HepG2 (cell line): ENCODE results near the gene FANK1.

Experiments used
- BRD4 ChIP-seq: sonication (generic); formaldehyde crosslinking; IDR thresholded peaks from 2 replicates; pipeline ENCODE4 v1.4.0; 2020; ENCODE audit warnings: missing genetic modification reagents
- CENPX ChIP-seq: sonication (generic); formaldehyde crosslinking; IDR thresholded peaks from 2 replicates; pipeline ENCODE4 v1.9.0; 2021; ENCODE audit warnings: mild to moderate bottlenecking, missing genetic modification reagents, moderate library complexity
- KAT8 ChIP-seq: IDR thresholded peaks from 2 replicates; pipeline ENCODE4 v1.6.1; 2016; ENCODE audit warnings: missing genetic modification reagents, missing compliant biosample characterization
- KLF6 ChIP-seq: IDR thresholded peaks from 2 replicates; pipeline ENCODE4 v1.8.0; 2016; ENCODE audit warnings: missing biosample characterization, missing genetic modification reagents
- NFE2 ChIP-seq: sonication (generic); formaldehyde crosslinking; IDR thresholded peaks from 2 replicates; pipeline ENCODE4 v1.4.0; 2020; ENCODE audit warnings: missing genetic modification reagents
- RAD21 ChIP-seq: fragments of 450-650 bp; formaldehyde crosslinking; IDR thresholded peaks from 2 replicates; pipeline ENCODE4 v1.5.0; 2020; ENCODE audit warnings: mild to moderate bottlenecking
- ZNF660 ChIP-seq: sonication (generic); formaldehyde crosslinking; IDR thresholded peaks from 2 replicates; pipeline ENCODE4 v1.5.1; 2020; ENCODE audit warnings: mild to moderate bottlenecking, low read depth, missing genetic modification reagents, borderline replicate concordance

DNA sequence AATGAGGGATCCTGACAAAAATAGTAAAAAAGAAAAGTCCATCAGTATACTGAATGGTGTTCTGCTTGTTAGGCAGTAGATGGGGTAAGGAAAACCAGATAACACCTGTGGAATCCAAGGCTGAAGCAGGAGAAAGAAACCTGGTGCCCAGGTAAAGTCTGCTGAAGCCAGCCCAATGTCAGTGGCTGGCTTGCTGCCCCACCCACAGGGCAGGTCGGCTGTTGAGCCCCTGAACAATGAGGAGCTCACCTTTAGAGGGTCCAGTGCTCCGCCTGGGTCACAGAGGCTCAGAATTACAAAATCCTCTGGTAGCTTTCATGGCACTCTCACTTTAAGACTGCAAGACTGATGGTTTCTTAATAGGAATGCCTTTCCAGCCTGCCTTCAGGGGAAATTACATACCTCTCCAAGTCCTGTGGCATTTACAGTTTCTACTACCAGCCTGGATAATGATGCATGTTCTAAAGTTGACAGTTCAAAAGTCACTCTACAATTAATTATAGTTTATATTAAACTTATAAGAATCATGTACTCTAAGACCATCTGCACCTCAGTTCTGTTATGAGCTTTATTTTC lies 39.1 kb upstream of the FANK1 start:
- no peak for TF ChIP-seq NFE2 (CRISPR knock-in tag)
- no peak for TF ChIP-seq ZNF660 (CRISPR knock-in tag)
- no peak for TF ChIP-seq RAD21
- no peak for TF ChIP-seq BRD4 (CRISPR knock-in tag)
- no peak for TF ChIP-seq KAT8 (CRISPR knock-in tag)
- TF ChIP-seq CENPX (CRISPR knock-in tag) = no peak
- no peak for TF ChIP-seq KLF6 (CRISPR knock-in tag)
